ENCODE data around the gene EPC2.

GRCh38 chr2:148819019-148819585 lies 174.6 kb downstream of the EPC2 start:
- TF ChIP-seq POLR2A (IDR thresholded peaks at IDR 0.05): no peak
- TF ChIP-seq CTCF (IDR thresholded peaks at IDR 0.05): no peak
- TF ChIP-seq POLR2AphosphoS5 (IDR thresholded peaks at IDR 0.05): no peak

Measured in sigmoid colon (tissue), 4 donors.